GM21447 (cell line): Measurements from ENCODE around the gene GSTO2.
"Not testable (repeated sequence)": the region's sequence is repeated elsewhere in the genome, so short reads cannot be mapped to it uniquely, and the experiment has no call there.

Experiments
- ATAC-seq: cut with Tn5 transposase; IDR thresholded peaks from one replicate; pipeline ENCODE4 v1.9.1; 2021; ENCODE audit not compliant: unreplicated experiment

The GSTO2 gene

DNA sequence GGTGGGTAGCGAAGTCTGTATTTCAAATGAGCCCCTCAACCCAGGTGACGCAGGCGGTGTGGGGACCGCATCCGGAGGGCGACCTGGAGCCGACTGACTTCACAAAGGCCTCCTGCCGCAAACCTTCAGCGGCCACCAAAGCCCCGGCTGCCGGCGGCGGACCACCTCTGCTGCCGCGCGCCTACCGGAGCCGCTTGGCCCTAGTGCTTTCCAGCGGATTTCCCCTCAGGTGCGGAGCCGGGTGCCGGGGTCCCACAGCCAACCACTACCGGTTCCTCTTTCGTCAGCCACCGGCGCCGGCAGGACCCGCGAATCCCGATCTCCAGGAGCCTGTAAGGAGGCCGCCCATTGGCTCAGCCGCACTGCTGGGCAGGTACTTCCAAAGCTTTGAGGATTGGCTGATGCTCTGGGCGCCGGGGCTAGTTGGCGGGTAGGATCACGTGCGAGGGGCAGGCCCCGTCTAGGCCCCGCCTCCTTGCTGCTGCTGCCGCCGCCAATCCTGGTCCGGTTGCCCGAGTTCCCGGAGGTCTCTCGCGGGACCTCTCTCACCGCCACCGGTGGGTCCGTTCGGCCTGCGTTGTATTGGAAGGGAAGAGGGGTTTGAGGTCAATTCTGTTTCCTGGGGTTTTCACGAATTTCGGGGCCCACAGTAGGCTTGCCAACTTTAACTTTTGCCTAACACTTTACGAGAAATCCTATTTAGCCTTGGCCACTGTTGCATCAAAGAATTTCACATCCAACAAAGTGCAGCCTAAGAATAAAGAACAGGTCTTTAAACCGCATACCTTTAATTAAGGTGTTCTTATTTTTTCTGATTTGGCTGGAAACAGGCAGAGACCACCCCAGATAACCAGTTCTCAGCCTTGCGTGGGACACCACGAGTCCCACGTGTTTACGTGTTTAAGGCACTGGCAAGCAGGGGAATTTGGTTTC, at the start of gene GSTO2:
GSTO2 (plus strand) TSS at position 472 of the 933 bp plus-strand sequence. CDS start 5,732 bp downstream, outside the sequence.
- ATAC-seq: peak; percentile 97

DNA sequence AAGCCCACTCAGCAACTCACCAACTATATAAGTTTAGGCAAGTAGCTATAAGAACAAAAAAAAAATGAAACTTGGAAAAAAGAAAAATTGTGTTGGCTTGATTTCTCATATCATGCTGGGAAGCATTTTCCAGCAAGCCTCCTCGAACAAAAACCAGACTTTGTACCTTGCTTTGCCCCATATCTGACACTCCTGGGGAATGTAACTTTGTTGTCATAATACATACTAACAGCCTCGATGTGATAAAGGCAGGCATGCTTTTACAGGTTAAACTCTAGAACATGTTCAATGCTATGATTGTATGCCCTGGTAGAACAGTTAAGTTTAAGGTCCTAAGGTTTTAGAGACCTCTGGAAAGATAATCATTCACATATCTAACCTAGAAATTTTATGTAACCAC, 48.5 kb upstream of the GSTO2 start:
- ATAC-seq: no peak

DNA sequence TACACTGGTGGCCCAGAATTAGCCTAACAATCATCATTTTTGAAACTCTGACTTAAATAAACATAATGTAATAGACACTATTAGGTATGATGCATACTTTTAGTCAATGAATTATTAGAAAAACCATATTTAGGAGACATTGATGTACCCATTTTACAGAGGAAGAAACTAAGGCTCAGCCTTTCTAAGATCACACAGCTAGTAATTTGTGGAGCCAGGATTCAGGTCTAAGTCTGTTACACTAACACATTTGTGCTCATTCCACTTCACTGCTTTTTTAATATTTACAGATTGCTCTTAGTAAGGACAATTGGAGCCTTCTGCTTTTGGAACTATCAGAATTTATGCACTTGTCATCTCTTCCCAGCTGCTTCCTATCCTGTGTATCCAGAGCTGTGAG, 45.7 kb upstream of the GSTO2 start:
- no peak for ATAC-seq

DNA sequence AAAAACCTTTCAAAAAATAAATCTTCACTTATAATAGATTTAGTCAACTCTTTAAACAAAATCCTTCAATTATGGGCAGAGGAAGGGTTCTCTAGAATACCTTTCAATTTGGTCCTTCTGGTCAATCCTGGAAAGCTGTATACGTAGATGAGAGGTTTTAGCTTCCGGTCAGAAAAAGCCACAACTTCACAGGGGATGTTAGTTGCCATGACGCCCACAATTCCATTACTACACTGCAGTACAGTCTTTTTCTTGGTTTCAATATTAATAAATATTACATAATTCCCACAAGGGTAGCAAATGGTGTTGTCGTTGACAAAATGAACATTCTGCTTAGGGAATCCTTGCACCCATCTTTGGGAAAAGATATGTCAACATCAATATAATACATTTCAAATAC, 38.5 kb upstream of the GSTO2 start:
- no peak for ATAC-seq

DNA sequence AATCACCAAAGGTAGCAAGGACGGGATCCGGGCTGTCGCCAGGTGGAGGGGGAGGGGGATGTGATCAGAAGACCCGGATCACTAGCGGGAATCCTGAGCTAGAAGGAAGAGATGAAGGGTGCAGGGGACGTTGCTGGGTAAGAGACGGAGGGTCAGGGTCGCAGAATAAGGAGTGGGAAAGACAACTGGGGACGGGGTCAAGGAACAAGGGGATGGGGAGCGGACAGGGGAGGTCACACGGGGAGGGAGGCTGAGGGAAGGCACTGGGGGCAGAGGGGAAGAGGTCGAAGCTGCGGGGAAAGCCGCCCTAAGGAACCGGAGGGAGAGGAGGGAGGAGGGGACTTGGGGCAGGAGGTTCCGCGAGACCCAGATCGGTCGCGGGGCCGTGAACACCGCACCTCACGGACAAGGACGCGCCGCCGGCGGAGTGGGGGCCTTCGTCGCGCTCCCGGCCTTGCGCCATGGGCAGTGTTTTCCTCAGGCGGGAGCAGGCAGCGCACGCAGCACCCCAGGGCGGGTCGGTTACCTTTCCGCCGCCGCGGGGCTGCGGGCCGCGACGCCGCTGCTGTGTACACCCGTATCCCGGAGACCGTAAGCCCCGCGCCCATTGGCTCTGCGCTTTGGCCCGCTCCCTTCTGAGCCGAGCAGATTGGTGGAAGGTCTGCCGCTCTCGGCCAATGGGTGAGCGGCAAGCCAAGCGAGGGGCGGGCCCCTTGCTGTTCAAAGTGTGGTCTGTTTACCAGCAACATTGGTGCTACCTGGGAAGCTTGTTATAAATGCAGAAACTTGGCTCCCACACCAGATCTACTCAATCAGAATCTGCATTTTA, 37.0 kb upstream of the GSTO2 start, which contains the start of gene CFAP43:
CFAP43 (minus strand) TSS at position 581 of the 829 bp plus-strand sequence; CDS start at position 463, 118 bp downstream.
- peak; percentile 100 for ATAC-seq

DNA sequence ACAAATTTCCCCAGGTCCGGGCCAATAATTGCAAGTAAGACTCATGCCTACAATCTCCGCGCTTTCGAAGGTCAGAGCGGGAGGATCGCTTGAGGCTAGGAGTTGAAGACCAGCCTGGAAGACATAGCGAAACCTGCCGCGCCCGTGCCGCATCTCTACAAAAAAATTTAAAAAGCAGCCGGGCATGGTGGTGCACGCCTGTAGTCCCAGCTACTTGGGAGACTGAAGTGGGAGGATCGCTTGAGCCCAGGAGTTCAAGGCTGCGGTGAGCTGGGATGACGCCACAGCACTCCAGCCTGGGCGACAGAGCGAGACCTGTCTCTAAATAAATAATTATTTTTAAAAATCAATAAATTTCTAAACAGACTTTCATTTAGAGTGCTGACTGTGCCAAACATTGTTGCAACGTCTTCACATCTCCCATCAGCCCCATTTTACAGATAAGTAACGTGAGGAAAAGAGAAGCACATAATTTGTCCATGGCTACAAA, 36.3 kb upstream of the GSTO2 start:
- ATAC-seq: no peak

DNA sequence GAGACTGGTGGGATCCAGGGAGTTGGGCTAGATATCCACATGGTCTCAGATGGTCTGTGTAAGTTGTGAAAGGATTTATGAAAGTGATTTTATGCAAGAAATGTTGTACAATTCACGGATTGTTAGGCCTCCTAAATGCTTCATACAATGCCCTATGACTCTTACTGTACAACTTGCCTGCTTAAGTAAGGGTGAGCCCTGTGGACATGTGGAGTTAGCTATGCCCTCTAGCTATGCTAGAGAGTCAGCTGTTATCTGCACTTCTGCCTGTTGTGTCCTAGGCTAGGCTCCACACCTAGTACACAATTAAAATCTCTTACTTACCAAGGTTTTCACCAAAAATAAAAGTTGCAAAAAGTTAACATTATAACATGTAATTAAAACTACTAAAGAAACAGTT, 35.2 kb upstream of the GSTO2 start:
- no peak for ATAC-seq

DNA sequence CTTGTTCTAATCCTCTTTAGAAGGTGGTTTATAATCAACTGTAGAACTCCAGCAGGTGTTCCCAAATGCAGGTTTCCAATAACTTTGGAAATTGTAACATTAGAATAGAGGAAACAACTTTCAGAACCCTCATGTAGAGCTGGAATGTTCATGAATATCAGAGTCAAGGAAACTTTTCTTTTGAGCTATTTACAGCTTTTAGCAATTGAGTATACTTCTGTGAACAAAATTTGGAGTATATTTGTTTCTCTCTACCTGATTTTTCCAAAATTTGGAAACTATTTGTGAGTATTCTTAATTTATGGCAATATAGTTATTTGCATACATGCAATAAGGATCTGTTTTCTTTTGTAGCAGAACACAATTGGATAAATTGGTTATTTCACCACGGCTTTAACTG, 34.0 kb upstream of the GSTO2 start:
- no peak for ATAC-seq

DNA sequence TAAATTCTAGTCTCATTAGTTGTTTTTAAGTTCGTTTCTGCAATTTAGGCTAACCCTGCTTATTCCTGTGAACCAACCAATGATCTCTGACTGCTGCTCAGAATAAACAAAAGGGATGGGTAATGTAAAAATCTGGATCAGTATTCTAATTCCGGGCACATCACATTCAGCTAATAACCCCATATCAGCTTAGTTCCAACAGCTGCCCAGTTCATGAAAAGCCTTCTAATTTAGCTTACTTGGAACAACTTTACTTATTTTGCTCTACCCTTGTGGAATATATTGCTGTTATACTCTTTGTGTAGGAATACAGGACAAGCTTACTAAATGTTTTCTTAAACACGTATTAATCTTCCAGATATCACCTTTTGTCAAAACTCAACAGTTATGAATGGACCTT, 33.2 kb upstream of the GSTO2 start:
- ATAC-seq: no peak

DNA sequence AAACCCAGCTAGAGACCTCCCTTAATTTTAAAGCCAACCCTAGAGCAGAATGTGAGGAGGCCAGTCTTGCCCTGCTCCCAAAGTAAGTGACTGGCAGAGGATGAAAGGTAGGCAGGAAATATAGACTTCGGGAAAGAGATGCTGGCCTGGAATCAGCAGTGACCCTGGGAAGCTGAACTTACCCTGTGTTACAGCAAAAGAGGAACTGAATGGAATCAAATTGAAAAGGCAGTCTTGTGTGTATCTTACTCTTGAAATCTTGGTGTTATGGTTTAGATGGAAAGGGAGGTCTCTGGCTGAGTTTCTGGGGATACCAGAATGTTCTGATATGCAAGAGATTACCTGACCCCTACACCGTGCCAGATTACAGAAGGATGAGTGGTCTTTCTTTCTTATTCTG, 28.9 kb upstream of the GSTO2 start:
- no peak for ATAC-seq

DNA sequence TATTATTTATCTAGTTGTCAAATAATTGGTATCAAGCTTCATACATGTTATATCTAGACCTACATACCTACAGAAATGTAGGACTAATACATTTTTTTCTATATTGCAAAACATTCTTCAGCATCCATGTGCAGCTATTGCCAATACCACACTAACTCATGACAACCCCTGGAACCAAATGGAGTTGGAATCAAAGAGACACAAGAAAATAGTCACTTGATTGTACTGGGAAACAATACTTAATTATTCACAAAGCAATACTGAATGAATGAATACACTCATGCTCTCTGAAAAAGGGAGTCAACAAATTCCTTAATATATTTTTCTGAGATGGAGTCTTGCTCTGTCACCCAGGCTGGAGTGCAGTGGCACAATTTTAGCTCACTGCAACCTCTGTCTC, 26.4 kb upstream of the GSTO2 start:
- ATAC-seq: no peak

DNA sequence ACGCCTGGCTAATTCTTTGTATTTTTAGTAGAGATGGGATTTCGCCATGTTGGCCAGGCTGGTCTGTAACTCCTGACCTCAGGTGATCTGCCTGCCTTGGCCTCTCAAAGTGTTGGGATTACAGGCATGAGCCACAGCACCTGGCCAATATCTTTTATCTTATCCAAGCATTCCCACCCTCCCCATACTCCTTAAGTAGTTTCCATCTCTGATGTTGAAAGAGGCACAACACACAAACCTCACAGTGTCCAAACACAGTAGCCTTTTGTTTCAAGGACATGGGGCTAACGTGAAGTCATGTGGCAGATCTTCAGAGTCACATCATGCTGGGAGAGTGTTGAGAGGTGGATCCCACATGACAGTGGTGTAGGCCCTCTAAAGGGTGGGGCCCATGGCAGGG, 26.0 kb upstream of the GSTO2 start:
- ATAC-seq: not testable (repeated sequence)

DNA sequence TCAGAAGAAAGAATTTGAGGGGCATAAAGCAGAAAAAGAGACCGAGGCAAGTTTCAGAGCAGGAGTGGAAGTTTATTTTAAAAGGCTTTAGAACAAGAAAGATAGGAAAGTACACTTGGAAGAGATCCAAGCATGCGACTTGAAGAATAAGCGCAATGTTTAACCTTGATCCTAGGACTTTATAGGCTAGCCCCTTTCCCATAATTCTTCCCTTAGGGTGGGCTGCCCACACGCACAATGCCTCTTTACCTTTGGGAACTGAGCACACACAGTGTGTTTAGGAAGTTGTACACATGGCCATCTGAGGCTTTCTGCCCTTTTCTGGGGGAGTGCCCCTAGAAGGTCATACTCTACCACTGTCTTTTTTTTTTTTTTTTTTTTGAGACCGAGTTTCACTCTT, 25.5 kb upstream of the GSTO2 start:
- ATAC-seq: no peak

DNA sequence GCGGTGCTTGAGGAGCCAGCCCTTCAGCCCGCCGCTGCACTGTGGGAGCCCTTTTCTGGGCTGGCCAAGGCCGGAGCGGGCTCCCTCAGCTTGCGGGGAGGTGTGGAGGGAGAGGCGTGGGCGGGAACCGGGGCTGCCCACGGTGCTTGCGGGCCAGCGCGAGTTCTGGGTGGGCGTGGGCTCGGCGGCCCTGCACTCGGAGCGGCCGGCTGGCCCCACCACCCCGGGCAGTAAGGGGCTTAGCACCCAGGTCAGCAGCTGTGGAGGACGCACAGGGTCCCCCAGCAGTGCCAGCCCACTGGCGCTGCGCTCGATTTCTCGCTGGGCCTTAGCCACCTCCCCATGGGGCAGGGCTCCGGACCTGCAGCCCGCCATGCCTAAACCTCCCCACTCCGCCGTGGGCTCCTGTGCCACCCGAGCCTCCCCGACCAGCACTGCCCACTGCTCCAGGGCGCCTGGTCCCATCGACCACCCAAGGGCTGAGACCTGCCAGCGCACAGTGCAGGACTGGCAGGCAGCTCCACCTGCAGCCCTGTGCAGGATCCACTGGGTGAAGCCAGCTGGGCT, 23.8 kb upstream of the GSTO2 start:
- no peak for ATAC-seq

DNA sequence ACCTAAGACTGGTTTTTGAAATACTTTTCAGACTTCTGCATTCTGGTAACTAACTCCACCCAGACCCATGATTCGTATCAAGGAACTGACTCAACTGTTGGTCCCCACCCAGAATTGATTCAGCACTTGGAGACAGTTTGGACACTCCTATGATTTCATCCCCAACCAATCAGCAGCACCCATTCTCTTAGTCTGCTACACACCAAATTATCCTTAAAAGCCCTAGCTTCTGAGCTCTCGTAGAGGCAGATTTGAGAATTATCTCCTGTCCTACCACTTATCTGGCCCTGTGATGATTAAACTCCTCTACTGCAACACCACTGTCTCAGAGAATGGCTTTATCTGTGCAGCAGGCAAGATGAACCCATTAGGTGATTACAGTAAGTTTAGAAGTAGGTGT, 22.0 kb upstream of the GSTO2 start:
- ATAC-seq: no peak

DNA sequence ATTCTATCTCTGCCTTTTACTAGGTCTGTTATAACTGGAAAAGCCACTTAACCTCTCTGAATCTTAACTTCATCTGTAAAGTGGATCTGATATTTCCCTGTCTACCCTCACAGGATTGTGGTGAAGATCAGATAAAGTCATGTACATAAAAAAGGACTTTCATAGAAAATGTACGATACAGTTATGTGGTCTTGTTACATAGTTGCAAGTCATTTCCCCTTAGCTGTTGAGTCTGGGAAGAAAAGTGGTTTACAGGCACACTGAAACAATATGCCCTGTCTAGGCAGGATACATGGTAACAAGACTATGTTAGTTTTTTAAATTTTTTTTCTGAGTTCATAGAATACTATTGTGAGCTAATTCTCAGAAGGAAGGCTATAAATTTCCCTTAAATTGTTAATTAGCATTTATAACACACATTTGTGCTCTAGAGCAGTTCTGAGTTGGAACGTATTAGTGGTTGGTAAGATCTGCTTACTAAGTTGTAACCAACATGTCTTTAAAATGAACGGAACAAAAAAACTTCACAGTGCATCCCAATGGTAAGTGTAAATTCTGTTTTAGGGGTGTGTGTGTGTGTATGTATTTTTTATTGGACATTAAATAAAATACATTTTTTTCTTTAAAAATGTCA, 21.4 kb upstream of the GSTO2 start:
- no peak for ATAC-seq

DNA sequence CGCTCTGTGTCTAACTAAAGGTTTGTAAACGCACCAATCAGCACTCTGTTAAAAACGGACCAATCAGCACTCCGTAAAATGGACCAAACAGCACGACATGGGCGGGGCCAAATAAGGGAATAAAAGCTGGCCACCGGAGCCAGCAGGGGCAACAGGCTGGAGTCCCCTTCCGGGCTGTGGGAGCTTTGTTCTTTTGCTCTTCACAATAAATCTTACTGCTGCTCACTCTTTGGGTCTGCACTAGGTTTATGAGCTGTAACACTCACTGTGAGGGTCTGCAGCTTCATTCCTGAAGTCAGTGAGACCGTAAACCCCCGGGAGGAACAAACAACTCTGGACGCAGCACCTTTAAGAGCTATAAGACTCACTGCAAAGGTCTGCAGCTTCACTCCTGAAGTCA, 20.1 kb upstream of the GSTO2 start:
- ATAC-seq: not testable (repeated sequence)

DNA sequence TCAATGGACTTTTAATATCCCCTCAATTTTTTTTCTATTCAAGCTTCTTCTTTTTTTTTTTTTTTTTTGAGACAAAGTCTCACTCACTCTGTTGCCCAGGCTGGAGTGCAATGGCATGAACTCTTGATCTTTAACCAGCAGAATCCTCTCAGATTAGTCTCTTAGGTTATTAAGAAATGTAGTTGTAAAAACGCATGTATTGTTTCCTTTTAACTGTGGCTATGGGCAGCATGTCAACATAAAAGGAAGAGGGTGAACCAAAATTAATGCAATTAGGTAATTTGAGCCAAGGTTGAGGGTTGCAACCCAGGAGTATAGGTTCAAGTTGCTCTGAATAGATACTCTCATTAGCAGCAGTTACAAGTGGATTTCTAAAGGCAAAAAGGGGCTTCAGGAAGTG, 18.6 kb upstream of the GSTO2 start:
- no peak for ATAC-seq

DNA sequence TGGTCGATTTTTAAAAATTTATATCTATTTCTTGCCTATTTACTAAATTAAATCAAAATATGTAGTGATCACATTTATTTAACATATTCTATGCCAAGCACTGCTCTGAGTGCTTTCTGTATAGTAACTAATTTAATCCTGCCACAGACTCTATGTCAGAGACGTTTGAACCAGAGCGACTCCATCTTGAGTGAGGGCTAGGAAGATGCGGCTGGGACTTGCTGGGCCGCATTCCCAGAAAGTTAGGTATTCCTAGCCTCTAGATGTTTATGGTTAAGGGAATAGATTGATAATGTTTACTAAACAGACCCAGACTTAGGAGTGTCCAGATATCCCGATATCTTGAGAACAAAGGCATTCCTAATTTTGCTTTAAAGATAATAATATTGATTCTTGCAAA, 17.5 kb upstream of the GSTO2 start:
- no peak for ATAC-seq

DNA sequence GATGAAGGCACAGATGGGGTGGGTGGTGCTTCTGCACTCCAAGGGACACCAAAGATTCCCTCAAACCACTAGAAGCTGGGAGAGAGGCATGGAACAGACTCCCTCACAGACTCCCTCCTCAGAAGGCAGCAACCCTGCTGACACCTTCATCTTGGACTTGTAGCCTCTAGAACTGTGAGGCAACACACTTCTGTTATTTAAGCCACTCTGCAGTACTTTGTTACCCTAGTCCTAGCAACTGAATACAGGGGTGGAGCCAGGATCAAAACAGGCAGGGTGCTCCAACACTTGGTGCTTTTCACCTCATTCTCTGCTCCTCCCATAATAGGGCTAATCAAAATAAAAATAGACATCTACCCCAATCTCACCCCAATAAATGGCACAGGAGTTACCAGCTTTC, 16.6 kb upstream of the GSTO2 start:
- ATAC-seq: no peak

DNA sequence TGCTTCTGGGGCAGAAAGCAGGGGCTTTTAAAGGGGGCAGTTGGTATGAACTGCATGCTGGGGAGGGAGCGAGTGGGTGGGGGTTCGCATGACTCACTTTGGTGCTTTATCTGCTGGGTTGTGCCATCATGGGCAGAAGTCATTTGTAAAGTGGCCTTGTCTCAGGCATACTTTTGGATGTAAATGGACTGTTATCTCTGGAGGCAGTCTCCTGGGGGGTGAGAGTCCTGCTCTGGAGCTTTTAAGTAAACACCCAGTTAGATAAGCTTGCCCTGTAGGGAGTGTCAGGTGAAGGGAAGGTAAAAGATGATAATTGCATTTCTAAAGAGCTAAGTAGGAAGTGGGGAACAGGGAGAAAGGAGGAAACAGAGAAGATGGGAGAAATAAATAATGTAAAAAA, 15.9 kb upstream of the GSTO2 start:
- ATAC-seq: no peak
